Vagina (tissue), 2 donors: ENCODE results near the gene AGPAT4.

Experiments
- POLR2A ChIP-seq, 2 donors: fragments of 450-650 bp; IDR thresholded peaks; one replicate each; pipeline ENCODE4 v1.6.1; 2017; ENCODE audit warnings: antibody characterized with exemption in 2 of 2, mild to moderate bottlenecking in 2 of 2, moderate library complexity in 2 of 2
- POLR2AphosphoS5 ChIP-seq, 2 donors: sonication (generic); formaldehyde crosslinking; IDR thresholded peaks; one replicate each; pipeline ENCODE4 v1.9.0; 2017; ENCODE audit warnings: antibody characterized with exemption in 2 of 2, mild to moderate bottlenecking in 2 of 2, low read depth in 1 of 2; ENCODE audit not compliant: insufficient read depth in 1 of 2
- TF ChIP-seq, protein P1 (sequence below), 3 experiments: fragments of 450-650 bp in 2 of 3; fragments of 200-600 bp in 1 of 3; sonication (generic) in 1 of 3; IDR thresholded peaks; one replicate each; pipeline ENCODE4 v1.5.1; 2017 to 2019; ENCODE audit warnings: antibody characterized with exemption in 3 of 3, mild to moderate bottlenecking in 2 of 3, moderate library complexity in 2 of 3

GRCh38 chr6:161168281-161168891 lies 105.5 kb downstream of the AGPAT4 start:
- TF ChIP-seq, protein P1, sequence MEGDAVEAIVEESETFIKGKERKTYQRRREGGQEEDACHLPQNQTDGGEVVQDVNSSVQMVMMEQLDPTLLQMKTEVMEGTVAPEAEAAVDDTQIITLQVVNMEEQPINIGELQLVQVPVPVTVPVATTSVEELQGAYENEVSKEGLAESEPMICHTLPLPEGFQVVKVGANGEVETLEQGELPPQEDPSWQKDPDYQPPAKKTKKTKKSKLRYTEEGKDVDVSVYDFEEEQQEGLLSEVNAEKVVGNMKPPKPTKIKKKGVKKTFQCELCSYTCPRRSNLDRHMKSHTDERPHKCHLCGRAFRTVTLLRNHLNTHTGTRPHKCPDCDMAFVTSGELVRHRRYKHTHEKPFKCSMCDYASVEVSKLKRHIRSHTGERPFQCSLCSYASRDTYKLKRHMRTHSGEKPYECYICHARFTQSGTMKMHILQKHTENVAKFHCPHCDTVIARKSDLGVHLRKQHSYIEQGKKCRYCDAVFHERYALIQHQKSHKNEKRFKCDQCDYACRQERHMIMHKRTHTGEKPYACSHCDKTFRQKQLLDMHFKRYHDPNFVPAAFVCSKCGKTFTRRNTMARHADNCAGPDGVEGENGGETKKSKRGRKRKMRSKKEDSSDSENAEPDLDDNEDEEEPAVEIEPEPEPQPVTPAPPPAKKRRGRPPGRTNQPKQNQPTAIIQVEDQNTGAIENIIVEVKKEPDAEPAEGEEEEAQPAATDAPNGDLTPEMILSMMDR (IDR thresholded peaks at IDR 0.05), result no peak
- TF ChIP-seq POLR2A (IDR thresholded peaks at IDR 0.05) (no peak), POLR2AphosphoS5 (IDR thresholded peaks at IDR 0.05; ENCODE audit: insufficient read depth in 1 of 2, low read depth in 1 of 2) (no peak)
